Stimulated activated effector memory CD8-positive, alpha-beta T cell treated with anti-CD3 and anti-CD28 coated beads, Interleukin-12 subunit alpha, Interleukin-12 subunit beta, amount 100 ng/mL, for 72 hours (primary cell): ENCODE data around the gene BNIP5.
"Not testable (repeated sequence)": the region's sequence is repeated elsewhere in the genome, so short reads cannot be mapped to it uniquely, and the experiment has no call there.

Experiments
- ATAC-seq: fragments of 150-1000 bp; cut with Tn5 transposase; 2 replicates; pipeline ENCODE4 v1.10.0; 2021
- DNase-seq, 2 donors: peaks; one replicate each; pipeline ENCODE4 v3.0.0; 2021 to 2022; ENCODE audit warnings: low spot score in 2 of 2
- H3K27ac Mint-ChIP-seq: one replicate; pipeline ENCODE4 v1.8.0; 2022; ENCODE audit warnings: mild to moderate bottlenecking, mixed read lengths
- H3K36me3 Mint-ChIP-seq: one replicate; pipeline ENCODE4 v1.8.0; 2022; ENCODE audit warnings: mild to moderate bottlenecking, mixed read lengths
- H3K4me1 Mint-ChIP-seq: one replicate; pipeline ENCODE4 v1.8.0; 2022; ENCODE audit warnings: mixed read lengths
- H3K4me3 Mint-ChIP-seq: one replicate; pipeline ENCODE4 v1.8.0; 2022; ENCODE audit warnings: mild to moderate bottlenecking, mixed read lengths
- H3K9me3 Mint-ChIP-seq: one replicate; pipeline ENCODE4 v1.8.0; 2022; ENCODE audit warnings: mixed read lengths

The BNIP5 gene

GRCh38 chr6:36373368-36374019, 36.8 kb upstream of the BNIP5 start:
- no peak for DNase-seq
- Mint-ChIP-seq H3K9me3 (no peaks in the 10 kb centered on the region), H3K4me3 (no peak overlapping the region), H3K27ac (no peak overlapping the region), H3K4me1 (peaks cover 12% of the 10 kb centered on the region), H3K36me3 (peaks cover 16% of the 10 kb centered on the region)
- no peak for ATAC-seq

GRCh38 chr6:36372088-36372487, 35.4 kb upstream of the BNIP5 start:
- no peak for DNase-seq
- Mint-ChIP-seq H3K4me1 (no peaks in the 10 kb centered on the region), H3K4me3 (no peak overlapping the region), H3K36me3 (peaks cover 16% of the 10 kb centered on the region), H3K9me3 (no peaks in the 10 kb centered on the region), H3K27ac (no peak overlapping the region)
- no peak for ATAC-seq

GRCh38 chr6:36371211-36371610, 34.5 kb upstream of the BNIP5 start:
- no peaks in the 10 kb centered on the region for H3K9me3 Mint-ChIP-seq
- DNase-seq (no peak), ATAC-seq (no peak)
- H3K27ac Mint-ChIP-seq = no peak overlapping the region
- no peaks in the 10 kb centered on the region for H3K4me1 Mint-ChIP-seq
- H3K36me3 Mint-ChIP-seq = peaks cover 11% of the 10 kb centered on the region
- no peak overlapping the region for H3K4me3 Mint-ChIP-seq

- Mint-ChIP-seq H3K4me1 (no peaks in the 10 kb centered on the region), H3K36me3 (peaks cover 7% of the 10 kb centered on the region), H3K4me3 (no peak overlapping the region), H3K9me3 (no peaks in the 10 kb centered on the region), H3K27ac (no peak overlapping the region)
- DNase-seq (no peak), ATAC-seq (no peak)
These were observed 34.0 kb upstream of the BNIP5 start for GRCh38 chr6:36370638-36371037.

- no peak overlapping the region for H3K4me3 Mint-ChIP-seq
- DNase-seq (no peak), ATAC-seq (no peak)
- peaks cover 7% of the 10 kb centered on the region for H3K36me3 Mint-ChIP-seq
- peaks cover 12% of the 10 kb centered on the region for H3K4me1 Mint-ChIP-seq
- no peaks in the 10 kb centered on the region for H3K9me3 Mint-ChIP-seq
- H3K27ac Mint-ChIP-seq = peak overlapping the region; percentile 61
These were observed 32.5 kb upstream of the BNIP5 start for GRCh38 chr6:36368921-36369865.

GRCh38 chr6:36368421-36368820, 31.7 kb upstream of the BNIP5 start:
- peaks cover 12% of the 10 kb centered on the region for H3K4me1 Mint-ChIP-seq
- no peak overlapping the region for H3K4me3 Mint-ChIP-seq
- no peak for ATAC-seq
- no peaks in the 10 kb centered on the region for H3K9me3 Mint-ChIP-seq
- peaks cover 7% of the 10 kb centered on the region for H3K36me3 Mint-ChIP-seq
- DNase-seq = no peak
- peak overlapping the region; percentile 61 for H3K27ac Mint-ChIP-seq

- H3K27ac Mint-ChIP-seq = no peak overlapping the region
- no peaks in the 10 kb centered on the region for H3K9me3 Mint-ChIP-seq
- H3K36me3 Mint-ChIP-seq = peaks cover 7% of the 10 kb centered on the region
- peaks cover 12% of the 10 kb centered on the region for H3K4me1 Mint-ChIP-seq
- no peak overlapping the region for H3K4me3 Mint-ChIP-seq
- DNase-seq (no peak), ATAC-seq (no peak)
These were observed 31.1 kb upstream of the BNIP5 start for GRCh38 chr6:36367743-36368142.

GRCh38 chr6:36364669-36365479, 28.2 kb upstream of the BNIP5 start:
- no peaks in the 10 kb centered on the region for H3K36me3 Mint-ChIP-seq
- DNase-seq (no peak), ATAC-seq (peak; percentile 72)
- H3K9me3 Mint-ChIP-seq = no peaks in the 10 kb centered on the region
- peak overlapping the region; percentile 67 for H3K27ac Mint-ChIP-seq
- peaks cover 25% of the 10 kb centered on the region for H3K4me1 Mint-ChIP-seq
- H3K4me3 Mint-ChIP-seq = no peak overlapping the region

- not testable (repeated sequence) for ATAC-seq, H3K9me3 Mint-ChIP-seq, H3K4me3 Mint-ChIP-seq, H3K36me3 Mint-ChIP-seq, H3K27ac Mint-ChIP-seq, DNase-seq
- H3K4me1 Mint-ChIP-seq = peaks cover 26% of the 10 kb centered on the region
These were observed 27.5 kb upstream of the BNIP5 start for GRCh38 chr6:36364061-36364635.

- not testable (repeated sequence) for H3K4me3 Mint-ChIP-seq
These were observed 26.7 kb upstream of the BNIP5 start for GRCh38 chr6:36363371-36363752.

GRCh38 chr6:36362551-36363370, 26.1 kb upstream of the BNIP5 start:
- no peak overlapping the region for H3K4me3 Mint-ChIP-seq
- ATAC-seq (no peak), DNase-seq (no peak)
- peaks cover 31% of the 10 kb centered on the region for H3K4me1 Mint-ChIP-seq
- no peak overlapping the region for H3K27ac Mint-ChIP-seq
- no peaks in the 10 kb centered on the region for H3K36me3 Mint-ChIP-seq
- no peaks in the 10 kb centered on the region for H3K9me3 Mint-ChIP-seq

More at GRCh38 chr6:36363371-36363752, 26.7 kb upstream of the BNIP5 start:
- H3K36me3 Mint-ChIP-seq, DNase-seq, H3K9me3 Mint-ChIP-seq, ATAC-seq, H3K27ac Mint-ChIP-seq: not testable (repeated sequence)
- H3K4me1 Mint-ChIP-seq = peaks cover 26% of the 10 kb centered on the region

- DNase-seq = no peak
- H3K27ac Mint-ChIP-seq = no peak overlapping the region
- H3K4me3 Mint-ChIP-seq = no peak overlapping the region
- no peak for ATAC-seq
- H3K9me3 Mint-ChIP-seq = no peaks in the 10 kb centered on the region
- H3K36me3 Mint-ChIP-seq = no peaks in the 10 kb centered on the region
- peaks cover 41% of the 10 kb centered on the region for H3K4me1 Mint-ChIP-seq
These were observed 24.4 kb upstream of the BNIP5 start for GRCh38 chr6:36361071-36361470.

- no peak overlapping the region for H3K27ac Mint-ChIP-seq
- H3K4me3 Mint-ChIP-seq = no peak overlapping the region
- no peaks in the 10 kb centered on the region for H3K9me3 Mint-ChIP-seq
- peak; percentile 77 for ATAC-seq
- peaks cover 45% of the 10 kb centered on the region for H3K4me1 Mint-ChIP-seq
- H3K36me3 Mint-ChIP-seq = no peaks in the 10 kb centered on the region
- DNase-seq = peak; percentile 55 to 80
These were observed 23.8 kb upstream of the BNIP5 start for GRCh38 chr6:36360241-36361054.
